ENCODE measurements around the gene RIPOR3. TPM values are rescaled to one million over a fixed set of nuclear protein-coding genes. Genes with fewer than 3 reads are reported as not detected.
A peak's percentile ranks its signal among the peaks of the same experiment; 100 is the strongest.

Gene RIPOR3
- polyA plus RNA-seq, 1 experiment = 11.5 TPM

DNA sequence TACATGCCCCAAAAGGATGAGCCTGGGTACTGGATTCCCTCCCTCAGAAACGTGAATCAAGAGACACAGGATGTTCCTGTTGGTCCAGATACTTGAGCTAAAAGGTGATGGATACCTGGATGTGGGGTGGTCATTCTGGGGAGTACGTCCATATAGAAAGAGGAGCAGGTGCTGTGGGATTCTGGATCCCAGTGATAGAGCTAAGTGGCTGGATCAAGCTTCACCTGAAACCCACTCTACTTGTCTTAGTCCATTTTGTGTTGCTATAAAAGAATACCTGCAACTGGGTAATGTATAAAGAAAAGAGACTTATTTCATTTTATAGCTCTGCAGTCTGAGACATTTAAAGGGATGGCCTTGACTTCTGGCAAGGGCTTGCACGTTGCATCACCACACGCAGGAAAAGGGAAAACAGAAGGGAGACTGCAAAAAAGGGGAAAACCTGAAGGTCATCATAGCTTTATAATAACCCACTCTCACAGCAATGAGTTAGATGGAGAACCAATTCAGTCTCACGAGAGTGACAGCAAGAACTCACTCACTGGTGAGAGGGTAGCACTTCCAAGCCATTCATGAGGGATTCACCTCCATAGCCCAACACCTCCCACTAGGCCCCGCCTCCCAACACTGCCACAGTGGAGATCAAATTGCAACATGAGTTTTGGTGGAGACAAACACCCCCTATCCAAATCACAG is 31.2 kb downstream of the RIPOR3 start:
- Histone ChIP-seq H3K27ac (ENCODE audit: low read depth, low read length) (no peak overlapping the region), H3K4me3 (ENCODE audit: low read depth, low read length) (no peak overlapping the region), H3K27me3 (ENCODE audit: control insufficient read depth, insufficient read depth, low read length) (no peaks in the 10 kb centered on the region), H3K9me3 (ENCODE audit: control insufficient read depth, insufficient read depth, low read length) (no peaks in the 10 kb centered on the region)
- ChIA-PET CTCF (interaction anchor here (0.7 to 0.9 kb wide), 2 partner anchors 34 to 56 kb away, joined by 3 to 6 read pairs; no protein-coding TSS in a partner anchor), POLR2A (no interaction called here)
- TF ChIP-seq, protein P1, sequence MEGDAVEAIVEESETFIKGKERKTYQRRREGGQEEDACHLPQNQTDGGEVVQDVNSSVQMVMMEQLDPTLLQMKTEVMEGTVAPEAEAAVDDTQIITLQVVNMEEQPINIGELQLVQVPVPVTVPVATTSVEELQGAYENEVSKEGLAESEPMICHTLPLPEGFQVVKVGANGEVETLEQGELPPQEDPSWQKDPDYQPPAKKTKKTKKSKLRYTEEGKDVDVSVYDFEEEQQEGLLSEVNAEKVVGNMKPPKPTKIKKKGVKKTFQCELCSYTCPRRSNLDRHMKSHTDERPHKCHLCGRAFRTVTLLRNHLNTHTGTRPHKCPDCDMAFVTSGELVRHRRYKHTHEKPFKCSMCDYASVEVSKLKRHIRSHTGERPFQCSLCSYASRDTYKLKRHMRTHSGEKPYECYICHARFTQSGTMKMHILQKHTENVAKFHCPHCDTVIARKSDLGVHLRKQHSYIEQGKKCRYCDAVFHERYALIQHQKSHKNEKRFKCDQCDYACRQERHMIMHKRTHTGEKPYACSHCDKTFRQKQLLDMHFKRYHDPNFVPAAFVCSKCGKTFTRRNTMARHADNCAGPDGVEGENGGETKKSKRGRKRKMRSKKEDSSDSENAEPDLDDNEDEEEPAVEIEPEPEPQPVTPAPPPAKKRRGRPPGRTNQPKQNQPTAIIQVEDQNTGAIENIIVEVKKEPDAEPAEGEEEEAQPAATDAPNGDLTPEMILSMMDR (IDR thresholded peaks at IDR 0.05; ENCODE audit: low read depth, low read length) = no peak
- DNase-seq (ENCODE audit: low read depth, low spot score) = no peak

DNA sequence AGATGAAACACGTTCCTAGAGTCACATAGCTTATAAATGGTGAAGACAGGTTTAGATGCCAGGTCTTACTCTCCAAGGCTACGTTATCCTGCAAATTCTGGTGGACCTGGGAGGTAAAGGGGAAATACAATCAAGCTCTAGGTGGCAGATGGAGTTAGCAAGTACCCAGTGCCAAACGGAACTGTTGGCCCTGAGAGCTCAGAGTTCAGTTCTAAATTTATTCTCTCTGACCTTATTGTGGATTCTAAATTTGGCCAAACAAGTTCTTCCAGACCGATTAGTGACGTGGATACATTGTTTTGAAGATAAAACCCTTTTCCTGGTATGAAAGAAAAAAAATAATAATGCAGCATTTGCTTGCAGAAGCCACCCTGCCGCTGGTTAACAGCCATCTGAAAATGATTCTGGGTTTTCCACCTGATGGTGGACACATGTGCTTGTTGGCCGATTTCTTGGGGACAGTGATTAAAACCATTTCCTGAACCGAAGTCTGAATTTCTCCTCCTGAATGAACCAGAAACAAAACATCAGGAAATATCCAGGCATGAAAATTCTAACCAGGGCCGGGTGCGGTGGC is 32.5 kb downstream of the RIPOR3 start:
- DNase-seq (ENCODE audit: low read depth, low spot score) = no peak

GRCh38 chr20:50655311-50655880 is 35.9 kb downstream of the RIPOR3 start:
- TF ChIP-seq, protein P1 (IDR thresholded peaks at IDR 0.05; ENCODE audit: low read depth, low read length) = no peak
- peak; percentile 93 for DNase-seq (ENCODE audit: low read depth, low spot score)
- Histone ChIP-seq H3K4me3 (ENCODE audit: low read depth, low read length) (peak overlapping the region; percentile 12; the same call in 1 of the 2 replicates), H3K9me3 (ENCODE audit: control insufficient read depth, insufficient read depth, low read length) (peaks cover 3% of the 10 kb centered on the region; the same call in 1 of the 2 replicates), H3K27me3 (ENCODE audit: control insufficient read depth, insufficient read depth, low read length) (no peaks in the 10 kb centered on the region), H3K27ac (ENCODE audit: low read depth, low read length) (peak overlapping the region; percentile 97)
- ChIA-PET CTCF (interaction anchor here (1.3 to 2.1 kb wide), 4 partner anchors 19 to 94 kb away, joined by 3 to 5 read pairs (median 4); no protein-coding TSS in a partner anchor), POLR2A (interaction anchor here (0.6 to 1.4 kb wide), 6 partner anchors 9 to 724 kb away, joined by 3 to 33 read pairs (median 6); no protein-coding TSS in a partner anchor)

More for the DNA sequence above, 32.5 kb downstream of the RIPOR3 start:
- Histone ChIP-seq H3K4me3 (ENCODE audit: low read depth, low read length) (no peak overlapping the region), H3K27ac (ENCODE audit: low read depth, low read length) (no peak overlapping the region), H3K9me3 (ENCODE audit: control insufficient read depth, insufficient read depth, low read length) (no peaks in the 10 kb centered on the region), H3K27me3 (ENCODE audit: control insufficient read depth, insufficient read depth, low read length) (no peaks in the 10 kb centered on the region)
- TF ChIP-seq, protein P1 (IDR thresholded peaks at IDR 0.05; ENCODE audit: low read depth, low read length) = no peak
- POLR2A ChIA-PET = no interaction called here
- CTCF ChIA-PET = interaction anchor here (0.9 to 1.1 kb wide), 2 partner anchors 22 to 32 kb away, joined by 3 to 4 read pairs; no protein-coding TSS in a partner anchor

DNA sequence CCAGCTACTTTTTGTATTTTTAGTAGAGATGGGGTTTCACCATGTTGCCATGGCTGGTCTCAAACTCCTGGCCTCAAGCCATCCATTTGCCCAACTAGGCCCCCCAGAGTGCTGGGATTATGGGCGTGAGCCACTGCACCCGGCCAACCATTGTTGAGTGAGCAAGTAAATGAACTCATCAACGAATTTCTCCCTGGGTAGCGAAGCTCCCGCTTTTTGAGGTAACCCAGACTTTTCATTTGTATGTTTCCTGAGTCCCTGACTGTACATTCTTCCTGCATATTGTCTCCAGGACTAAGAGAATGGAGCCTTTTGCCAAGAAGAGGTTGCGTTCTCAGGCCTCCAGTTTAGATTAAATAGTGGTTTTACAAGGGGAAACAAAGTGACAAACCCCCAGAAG is 36.4 kb downstream of the RIPOR3 start:
- no peak overlapping the region; the same call in 1 of the 2 replicates for H3K4me3 ChIP-seq (ENCODE audit: low read depth, low read length)
- TF ChIP-seq, protein P1 (IDR thresholded peaks at IDR 0.05; ENCODE audit: low read depth, low read length) = no peak
- peak overlapping the region; percentile 97 for H3K27ac ChIP-seq (ENCODE audit: low read depth, low read length)
- DNase-seq (ENCODE audit: low read depth, low spot score) = no peak
- POLR2A ChIA-PET = interaction anchor here (0.6 to 1.4 kb wide), 5 partner anchors 9 to 724 kb away, joined by 3 to 33 read pairs (median 5); no protein-coding TSS in a partner anchor
- CTCF ChIA-PET = interaction anchor here (0.9 to 2.1 kb wide), 5 partner anchors 19 to 94 kb away, joined by 3 to 5 read pairs (median 4); no protein-coding TSS in a partner anchor
- peaks cover 3% of the 10 kb centered on the region; the same call in 1 of the 2 replicates for H3K9me3 ChIP-seq (ENCODE audit: control insufficient read depth, insufficient read depth, low read length)
- H3K27me3 ChIP-seq (ENCODE audit: control insufficient read depth, insufficient read depth, low read length) = no peaks in the 10 kb centered on the region

Data from AG04450 (cell line).